NCI-H82 treated with DMSO at 0.1 percent for 48 hours (cell line): ENCODE results near the gene GALNT18.
"Not testable (repeated sequence)": the region's sequence is repeated elsewhere in the genome, so short reads cannot be mapped to it uniquely, and the experiment has no call there.

ENCODE experiments used
- DNase-seq: peaks from one replicate; lab custom pipeline; 2025; ENCODE audit not compliant: unreplicated experiment; lab: John Stamatoyannopoulos, UW

GALNT18 gene

DNA sequence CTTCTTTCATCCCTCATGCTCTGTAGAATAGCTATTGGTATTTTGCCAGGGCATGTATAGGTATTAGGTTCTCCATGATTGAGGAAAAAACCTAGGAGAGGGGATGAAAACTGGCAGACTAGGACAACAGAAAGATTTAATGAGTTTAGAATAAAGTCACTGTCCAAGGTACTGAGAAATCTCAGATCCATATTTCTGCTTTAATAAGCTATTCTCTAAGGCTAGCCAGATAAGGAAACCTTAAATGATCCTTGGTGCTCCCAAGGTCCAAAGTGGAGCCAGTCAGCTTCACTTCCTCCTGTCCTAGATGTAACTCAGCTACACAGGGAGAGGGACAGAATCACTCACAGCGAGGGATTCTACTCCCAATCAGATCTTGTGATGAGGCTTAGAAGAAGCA, 255.0 kb downstream of the GALNT18 start:
- DNase-seq = no peak

DNA sequence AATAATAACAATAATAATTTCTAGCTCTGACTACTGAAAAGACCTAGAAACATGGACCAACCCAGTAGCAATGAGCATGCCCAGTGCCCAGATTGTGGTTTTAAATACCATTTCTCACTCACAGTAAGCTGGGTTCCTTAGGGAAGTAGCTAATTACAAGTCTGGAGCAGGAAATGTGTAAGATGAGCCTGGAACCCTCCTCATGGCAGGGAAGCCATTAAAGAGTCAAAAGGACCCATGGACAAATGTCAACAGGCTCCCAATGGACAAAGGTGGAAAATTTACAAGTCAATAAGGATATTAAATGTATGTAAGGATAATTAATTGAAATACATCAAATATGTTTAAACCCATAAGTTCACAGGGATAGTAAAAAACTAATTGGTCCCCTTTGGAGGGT, 258.1 kb downstream of the GALNT18 start:
- no peak for DNase-seq

DNA sequence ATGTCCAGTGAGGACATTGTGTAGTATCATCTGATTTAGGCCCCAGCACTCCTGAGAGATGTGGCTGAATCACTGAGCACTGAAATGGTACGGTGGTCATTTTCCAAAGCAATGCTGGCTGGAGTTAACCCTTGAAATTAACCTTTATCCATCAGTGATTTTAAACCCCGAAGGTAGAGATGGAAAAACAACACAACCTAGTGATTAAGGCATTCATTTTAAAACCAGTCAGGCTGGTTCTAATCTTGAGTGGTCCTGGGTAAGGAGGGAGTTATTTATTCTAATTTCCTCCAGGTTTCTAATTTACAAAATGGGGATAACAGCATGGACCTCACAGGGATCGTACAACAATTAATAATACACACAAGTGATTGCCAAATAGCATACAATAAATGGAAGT, 262.2 kb downstream of the GALNT18 start:
- DNase-seq = no peak

DNA sequence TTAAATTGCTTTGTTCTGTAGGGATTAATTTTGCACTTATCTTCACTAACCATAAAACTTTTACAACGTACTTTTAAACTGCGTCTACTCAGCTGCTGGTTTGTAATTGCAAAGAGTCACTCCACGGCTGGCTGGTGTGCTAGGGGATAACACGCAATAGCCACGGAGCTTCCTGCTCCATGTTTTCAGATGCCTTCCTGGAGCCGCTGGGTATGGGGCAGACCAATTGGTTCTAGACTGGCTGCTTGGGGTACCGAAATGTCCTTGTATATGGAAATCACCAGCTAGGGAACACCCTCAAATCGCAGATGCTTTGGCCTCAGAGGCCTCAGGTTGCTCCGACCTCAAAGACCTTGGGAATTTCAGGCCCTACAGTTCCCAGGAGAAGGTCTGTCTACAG, 265.0 kb downstream of the GALNT18 start:
- no peak for DNase-seq

DNA sequence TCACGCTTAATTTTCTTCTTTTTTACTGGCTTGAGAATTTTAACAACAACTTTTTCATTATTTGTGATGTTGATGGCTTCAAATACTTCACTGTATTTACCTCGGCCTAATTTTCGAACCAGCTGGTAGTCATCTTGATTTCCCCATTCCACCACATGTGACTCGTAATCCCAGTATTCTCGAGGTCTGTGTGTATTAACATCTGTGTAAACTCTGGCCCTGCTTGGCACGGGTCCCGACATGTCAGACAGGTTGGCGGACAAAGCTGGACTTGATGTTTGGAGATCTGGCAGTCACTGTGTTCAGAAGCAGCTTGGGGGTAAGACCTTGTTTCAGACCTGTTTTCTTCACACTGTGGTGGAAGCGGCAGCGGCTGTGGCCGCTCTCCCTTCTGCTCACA, 268.9 kb downstream of the GALNT18 start, which contains the start of gene CSNK2A3:
CSNK2A3 (minus strand) TSS at position 373 of the 400 bp plus-strand sequence; CDS start at position 242, 131 bp downstream.
- DNase-seq = not testable (repeated sequence)

DNA sequence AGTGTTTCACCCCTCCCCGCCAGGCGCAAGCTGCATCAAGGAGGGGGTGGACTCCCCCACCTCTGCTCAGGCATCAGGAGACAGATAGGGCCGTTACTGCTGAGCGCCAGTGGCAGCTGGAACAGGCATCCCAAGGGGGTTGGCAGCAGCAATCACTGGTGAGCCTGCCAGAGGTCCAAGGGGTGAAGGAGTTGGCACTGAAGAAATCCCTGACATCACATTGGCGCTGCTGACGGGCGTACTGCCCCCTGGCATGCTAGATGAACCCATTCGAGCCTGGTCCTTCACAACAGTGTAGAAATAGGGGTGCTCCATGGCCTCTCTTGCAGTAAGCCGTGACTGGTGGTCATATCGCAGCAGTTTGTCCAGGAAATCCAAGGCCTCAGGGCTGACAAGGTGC, 270.0 kb downstream of the GALNT18 start:
- not testable (repeated sequence) for DNase-seq

DNA sequence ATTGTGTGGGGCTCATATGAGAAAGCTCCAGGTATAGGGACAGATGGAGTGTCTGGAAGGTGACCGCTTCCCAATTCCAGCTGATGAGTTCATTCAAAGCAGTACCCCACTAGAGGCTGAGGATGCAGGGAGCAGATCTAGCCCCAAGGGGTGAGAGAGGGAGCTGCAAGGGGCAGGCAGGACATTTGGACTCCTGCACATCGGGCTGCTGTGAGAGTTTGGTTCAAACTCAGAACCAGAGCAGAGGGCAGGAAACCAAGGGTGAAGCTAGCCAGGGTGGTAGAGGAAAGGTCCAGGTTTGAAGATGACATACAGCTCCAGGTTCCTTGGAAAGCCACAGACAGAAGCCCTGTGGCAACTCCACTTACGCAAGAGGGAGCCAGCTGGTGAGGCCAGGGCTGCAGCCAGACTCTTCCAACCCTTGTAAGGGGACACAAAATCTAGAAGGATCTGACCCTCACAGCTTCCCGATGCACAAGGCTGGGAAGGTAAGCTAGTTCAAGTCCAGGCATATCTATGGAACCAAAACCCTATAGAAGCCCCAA, 270.7 kb downstream of the GALNT18 start:
- DNase-seq = no peak

DNA sequence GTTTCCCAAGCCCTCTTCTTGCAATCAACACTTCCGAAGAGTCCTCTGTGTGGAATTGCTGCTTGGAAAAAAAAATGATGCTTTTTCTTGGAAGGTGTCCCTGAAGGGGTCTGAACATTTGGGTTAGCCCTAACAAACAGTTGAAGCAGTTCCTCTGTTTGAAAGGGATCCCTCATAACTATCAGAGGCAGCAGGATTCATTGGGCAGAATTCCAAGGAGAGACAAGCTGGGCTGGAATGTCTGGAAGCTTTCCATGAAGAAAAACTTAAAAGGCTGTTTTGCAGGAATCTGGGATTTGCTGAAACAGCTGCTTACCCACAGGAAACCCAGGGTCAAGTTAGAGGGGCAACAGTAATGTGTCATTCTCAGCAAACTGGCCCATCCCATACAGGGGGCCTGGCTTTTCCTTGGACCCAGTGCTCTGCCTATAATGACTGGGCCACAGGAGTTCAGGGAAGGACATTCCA, 271.9 kb downstream of the GALNT18 start:
- DNase-seq = no peak

DNA sequence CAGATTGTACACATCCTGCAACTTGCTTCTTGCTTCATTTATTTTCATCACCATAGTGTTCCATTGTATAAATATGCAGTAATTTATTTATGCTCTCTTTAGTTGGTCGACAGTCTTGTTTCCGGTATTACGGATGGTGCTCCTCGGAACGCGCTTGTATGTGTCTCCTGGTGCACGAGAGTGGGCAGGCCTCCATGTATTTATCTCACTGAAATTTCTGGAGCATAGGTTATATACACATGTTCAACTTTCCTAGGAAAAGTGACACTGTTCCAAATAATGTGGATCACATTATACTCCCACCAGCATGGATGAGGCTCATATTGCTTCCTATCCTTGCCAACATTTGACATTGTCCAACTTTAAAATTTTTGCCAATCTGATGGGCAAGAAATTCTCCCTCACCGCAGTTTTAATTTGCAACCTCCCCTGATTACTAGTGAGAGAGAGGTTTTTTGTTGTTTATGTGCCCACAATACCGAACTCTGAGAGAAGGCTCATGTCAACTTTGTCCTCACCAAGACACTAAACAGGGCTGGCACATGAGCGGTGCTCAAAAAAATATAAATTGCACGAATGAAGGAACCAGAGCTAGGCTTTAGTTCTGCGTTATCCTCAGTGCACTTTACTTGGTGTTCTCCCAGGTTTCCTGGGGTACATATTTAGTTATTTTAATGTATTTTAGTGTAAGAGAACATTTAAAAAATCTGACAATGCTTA, 272.5 kb downstream of the GALNT18 start:
- DNase-seq = no peak

DNA sequence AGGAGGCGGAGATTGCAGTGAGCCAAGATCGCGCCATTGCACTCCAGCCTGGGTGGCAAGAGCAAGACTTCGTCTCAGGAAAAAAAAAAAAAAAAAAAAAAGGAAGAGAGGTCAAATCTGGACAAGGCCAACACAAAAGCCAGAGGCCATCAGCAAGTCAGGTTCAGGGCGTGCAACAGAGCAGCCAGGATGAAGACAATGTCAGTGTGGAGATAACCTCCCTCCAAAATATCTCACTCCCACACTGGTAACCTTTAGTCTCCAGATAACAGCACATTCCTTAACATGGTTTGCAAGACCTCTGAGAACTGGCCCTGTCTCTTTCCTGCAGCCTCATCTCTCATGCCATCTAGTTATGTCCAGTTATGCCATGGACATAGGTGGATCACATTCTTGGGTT, 273.5 kb downstream of the GALNT18 start:
- DNase-seq = no peak

DNA sequence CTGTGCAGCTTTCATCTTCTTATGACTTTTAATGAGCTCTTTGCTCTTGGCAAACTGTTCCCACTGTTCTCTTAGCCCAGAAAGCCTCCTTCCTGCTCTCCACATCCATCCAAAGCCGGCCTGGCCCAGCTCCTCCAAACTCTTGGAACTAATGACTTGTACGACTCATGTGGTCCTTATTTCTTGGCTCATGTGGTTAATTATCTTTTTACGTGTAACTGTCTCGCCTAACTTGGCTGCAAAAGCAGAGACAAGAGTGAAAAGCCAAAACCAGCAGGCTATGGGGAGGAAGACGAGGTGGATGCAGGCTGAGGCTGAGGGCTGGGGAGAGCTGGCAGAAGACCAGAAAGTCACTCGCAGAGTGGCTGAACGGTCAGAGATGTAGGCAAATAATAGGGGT, 274.2 kb downstream of the GALNT18 start:
- DNase-seq = no peak

DNA sequence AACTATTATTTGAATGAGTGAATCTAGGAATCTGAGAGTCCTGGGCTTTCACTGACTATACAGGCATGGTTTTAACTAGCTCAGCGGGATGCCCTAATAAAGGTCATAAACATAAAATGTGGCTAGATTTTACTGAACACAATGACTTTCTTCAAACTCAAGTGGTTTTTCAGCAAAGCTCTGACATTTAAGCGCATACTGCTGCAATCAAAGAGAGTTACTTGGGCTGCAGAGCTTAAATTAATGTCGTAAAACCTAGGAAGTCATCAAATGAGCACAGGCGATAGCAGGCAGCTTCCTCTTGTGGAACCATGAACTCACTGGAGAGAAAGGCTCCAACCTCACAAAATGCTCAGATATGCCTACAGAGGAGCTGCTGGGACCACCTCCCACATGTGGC, 275.5 kb downstream of the GALNT18 start:
- no peak for DNase-seq

DNA sequence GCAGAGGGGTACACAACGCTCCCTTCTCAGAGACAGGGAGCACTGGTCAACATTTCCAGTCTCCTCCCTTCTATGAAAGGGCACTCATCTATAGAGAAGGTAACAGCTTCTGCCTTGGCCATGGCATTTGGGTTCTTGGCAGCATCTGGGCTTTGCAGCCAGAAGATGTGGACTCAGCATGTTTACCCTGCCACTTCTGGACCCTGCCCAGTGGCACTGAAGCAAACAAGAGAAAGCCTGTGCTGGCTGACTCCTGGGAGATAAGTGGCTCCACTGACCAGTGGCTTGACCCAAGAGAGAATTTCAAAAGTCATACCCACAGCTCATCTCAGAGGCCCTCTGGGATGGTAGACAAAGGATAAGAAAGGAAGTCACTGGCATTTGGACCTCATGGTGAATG, 276.7 kb downstream of the GALNT18 start:
- DNase-seq = no peak

DNA sequence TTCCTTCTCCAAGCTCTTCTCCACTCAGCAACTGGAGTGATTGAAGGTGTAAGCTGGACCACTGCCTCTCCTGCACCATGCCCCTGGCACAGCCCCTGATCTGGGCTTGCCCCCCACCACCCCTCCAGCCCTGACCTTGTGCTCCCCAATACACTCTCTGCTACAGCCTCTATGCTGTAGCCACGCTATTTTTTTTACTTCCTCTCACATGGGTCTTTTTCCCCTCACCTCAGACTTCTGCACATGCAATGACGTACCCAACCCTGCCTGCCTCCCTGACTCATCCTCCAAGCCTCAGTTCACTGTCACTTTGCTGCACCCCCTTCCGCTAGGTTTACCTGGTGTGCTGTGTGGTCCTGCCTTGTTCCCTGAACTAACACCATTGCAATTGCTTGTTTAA, 277.8 kb downstream of the GALNT18 start:
- DNase-seq = no peak

DNA sequence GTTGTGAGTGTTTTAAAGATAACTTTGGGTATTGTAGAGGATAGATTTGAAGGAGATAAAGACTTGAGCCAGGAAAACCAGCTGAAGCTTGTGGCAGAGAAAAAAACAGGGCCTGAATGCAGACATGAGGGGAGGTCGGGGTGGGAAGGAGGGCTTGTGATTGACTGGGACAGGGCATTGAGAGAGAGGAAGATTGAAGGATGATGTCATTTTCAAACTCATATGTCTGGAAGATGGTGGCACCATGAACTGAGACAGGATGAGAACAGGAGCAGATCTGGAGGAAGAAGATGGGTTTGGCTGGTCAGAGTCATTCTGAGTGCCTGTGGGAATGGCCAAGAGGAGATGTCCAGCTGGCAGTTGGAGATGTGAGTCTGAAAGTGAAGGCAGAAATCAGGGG, 283.5 kb downstream of the GALNT18 start:
- DNase-seq = no peak

DNA sequence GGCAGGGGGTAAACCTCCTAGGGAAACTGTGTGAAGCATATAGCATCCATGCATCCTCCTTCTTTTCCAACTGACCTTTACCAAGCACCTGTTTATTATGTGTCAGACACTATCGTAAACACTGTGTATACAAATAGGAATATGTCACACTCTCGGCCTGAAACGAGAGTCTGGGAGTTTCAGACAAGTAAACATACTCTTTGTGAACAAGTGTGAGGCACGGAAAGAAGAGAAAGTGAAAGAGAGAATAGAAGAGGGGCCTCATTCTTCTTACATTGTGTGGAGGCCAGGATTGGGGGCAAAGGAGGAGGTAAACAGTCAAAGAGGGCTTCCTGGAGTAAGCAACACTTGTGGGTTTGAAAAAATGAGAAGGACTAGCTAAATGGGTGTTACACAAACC, 285.1 kb downstream of the GALNT18 start:
- DNase-seq = no peak

DNA sequence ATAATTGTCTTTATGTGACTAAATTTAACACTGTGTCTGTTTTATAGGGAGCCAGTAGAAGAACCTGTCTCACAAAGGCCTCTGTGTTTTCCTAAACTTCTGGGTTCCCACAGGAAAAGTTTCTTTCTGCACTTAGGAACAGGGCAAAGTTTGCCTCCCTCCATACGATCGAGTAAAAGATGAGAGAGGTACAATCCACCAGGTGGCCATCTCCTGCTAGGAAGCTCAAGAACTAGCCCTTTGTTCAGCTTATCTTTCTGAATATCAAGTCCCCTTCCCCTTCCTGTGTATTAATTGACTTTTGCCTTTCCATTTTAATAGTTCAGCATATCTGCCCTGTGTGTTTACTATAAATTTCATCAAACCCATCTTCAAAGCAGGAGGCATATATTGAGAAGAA, 286.8 kb downstream of the GALNT18 start:
- no peak for DNase-seq

DNA sequence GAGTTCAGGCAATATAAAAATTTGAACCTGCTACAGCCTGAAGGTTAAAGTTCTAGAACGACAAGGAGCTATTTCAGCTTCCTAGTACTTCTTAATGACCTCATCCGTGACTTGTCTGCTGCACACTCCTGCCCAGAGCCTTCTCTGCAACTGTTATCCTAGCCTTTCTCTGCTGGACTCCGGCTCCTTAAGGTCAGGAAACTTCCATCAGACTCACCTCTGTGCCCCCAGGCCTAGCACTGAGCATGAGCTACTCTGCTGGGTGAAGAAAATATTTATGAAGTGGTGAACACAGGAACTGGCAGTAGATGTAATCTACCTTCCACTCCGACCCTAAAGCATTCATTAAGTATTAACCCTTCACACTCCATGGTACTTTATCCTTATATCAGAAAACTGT, 287.2 kb downstream of the GALNT18 start:
- DNase-seq = no peak

DNA sequence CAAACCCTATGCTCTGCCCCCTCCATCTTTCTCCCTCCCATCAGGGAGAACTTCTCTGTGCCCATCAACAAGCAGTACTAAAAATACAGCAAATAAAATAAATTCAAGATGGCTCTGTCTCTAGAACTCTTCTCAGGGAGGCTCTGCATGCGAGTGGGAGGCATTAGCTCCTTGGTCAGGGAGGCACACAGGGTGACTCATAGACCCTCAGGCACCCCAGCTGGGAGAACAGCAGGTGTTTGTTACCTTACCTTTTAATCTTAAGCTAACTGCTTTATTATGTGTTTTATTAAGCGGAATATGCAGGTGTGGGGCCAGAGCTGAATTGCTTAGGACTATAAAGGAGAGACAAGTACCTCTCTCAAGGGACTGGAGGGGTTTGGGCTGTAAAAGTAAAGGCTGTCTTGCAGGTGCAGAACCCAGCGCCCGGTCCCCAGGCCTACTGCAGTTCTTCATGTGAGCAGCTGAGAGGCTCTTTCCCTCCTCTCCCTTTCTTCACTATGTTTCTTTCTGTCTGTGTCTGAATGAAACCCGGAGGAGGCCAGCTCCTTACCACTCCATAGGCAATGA, 289.6 kb downstream of the GALNT18 start:
- no peak for DNase-seq

DNA sequence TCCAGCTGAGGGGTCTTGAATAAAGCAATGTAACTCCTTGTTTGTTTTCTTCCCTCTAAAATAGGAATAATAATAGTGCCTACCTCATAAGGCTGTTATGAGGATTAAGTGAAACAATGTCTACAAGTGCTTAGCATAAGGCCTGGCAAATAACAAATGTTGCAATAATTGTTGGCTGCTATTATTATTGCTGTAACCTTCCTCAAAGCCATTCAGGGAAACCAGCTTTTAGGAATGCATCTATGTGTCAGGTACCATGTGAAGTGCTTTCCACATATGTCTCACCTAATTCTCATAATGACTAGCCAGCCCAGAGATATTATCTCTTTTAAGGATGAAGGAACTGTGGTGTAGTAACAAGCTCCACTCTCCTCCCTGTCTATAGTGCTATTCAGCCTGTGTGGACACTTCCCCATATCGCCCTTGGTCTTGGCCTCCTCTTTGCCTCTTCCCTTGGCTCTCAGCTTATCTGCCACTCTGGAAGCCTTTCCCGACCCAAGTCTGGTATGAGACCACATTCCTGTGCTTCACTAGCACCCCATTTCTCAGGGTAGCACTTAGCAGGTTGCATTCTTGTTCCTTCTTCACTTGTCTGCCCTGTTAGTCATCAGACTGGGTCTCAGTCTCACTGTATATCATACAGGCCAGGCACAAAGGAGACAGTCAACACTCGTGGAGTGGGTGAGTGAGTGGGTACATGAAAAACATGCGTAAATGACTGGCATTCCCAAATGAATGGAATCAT, 292.6 kb downstream of the GALNT18 start:
- no peak for DNase-seq

DNA sequence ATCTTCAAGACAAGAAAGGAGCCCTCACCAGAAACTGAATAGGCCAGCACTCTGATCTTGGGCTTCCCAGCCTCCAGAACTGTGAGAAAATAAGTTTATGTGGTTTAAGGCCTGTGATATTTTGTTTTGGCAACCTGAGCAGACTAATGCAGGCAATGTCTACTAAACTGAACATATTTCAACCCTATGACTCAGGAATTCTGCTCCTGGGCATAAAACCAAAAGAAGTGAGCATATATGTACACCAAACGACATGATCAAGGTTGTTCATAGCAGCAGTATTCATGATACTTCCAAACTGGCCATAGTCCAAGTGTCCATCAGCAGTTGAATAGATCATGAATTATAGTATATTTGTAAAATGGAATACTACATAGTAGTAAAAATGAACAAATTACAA, 297.7 kb downstream of the GALNT18 start:
- DNase-seq = no peak

DNA sequence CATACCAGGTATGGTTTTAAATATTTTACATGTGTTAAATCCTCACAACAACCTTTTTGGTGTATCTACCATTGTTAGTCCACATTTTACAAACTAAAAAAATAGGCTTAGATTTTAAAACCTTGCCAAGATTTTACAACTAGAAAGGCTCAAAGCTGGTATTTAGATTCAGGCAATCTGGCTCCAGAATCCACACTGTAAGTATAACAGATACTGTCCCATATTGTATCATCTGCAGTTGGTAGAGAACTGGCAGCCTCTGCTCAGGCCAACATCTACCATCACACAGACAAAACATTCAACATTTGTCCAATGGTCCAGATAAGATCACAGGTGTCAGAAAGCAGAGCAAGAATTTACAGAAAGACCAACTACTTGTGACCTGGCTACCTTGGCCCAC, 299.7 kb downstream of the GALNT18 start:
- no peak for DNase-seq
